HL-60 (cell line): Measurements from ENCODE around the gene UCP2.

Experiments
- CTCF ChIP-seq: IDR thresholded peaks from one replicate; pipeline ENCODE4 v1.5.1; 2011; ENCODE audit warnings: low read length, control low read depth, inconsistent platforms; ENCODE audit not compliant: insufficient read depth
- GABPA ChIP-seq: IDR thresholded peaks from 2 replicates; pipeline ENCODE4 v1.6.1; 2012; ENCODE audit warnings: low read depth
- POLR2AphosphoS5 ChIP-seq: IDR thresholded peaks from 2 replicates; pipeline ENCODE4 v1.6.1; 2012; ENCODE audit warnings: low read depth
- REST ChIP-seq: IDR thresholded peaks from 2 replicates; pipeline ENCODE4 v1.6.1; 2012; ENCODE audit warnings: low read depth; ENCODE audit not compliant: insufficient replicate concordance

- TF ChIP-seq CTCF (no peak), REST (no peak), GABPA (no peak), POLR2AphosphoS5 (no peak)
These were observed 30.8 kb downstream of the UCP2 start for GRCh38 chr11:73951797-73952196.
